Ishikawa (cell line): ENCODE results near the gene MBL2.

ENCODE experiments used
- CEBPB ChIP-seq: IDR thresholded peaks from 2 replicates; pipeline ENCODE4 v1.6.1; 2012
- CREB1 ChIP-seq: IDR thresholded peaks from 2 replicates; pipeline ENCODE4 v1.6.1; 2012; ENCODE audit warnings: low read depth
- EGR1 ChIP-seq: IDR thresholded peaks from 2 replicates; pipeline ENCODE4 v1.6.1; 2012
- EP300 ChIP-seq: IDR thresholded peaks from 2 replicates; pipeline ENCODE4 v1.6.1; 2012; ENCODE audit warnings: borderline replicate concordance
- FOXM1 ChIP-seq: IDR thresholded peaks from 2 replicates; pipeline ENCODE4 v1.6.1; 2012; ENCODE audit warnings: low read depth, borderline replicate concordance
- NFIC ChIP-seq: IDR thresholded peaks from 2 replicates; pipeline ENCODE4 v1.6.1; 2012
- RAD21 ChIP-seq: IDR thresholded peaks from 2 replicates; pipeline ENCODE4 v1.6.1; 2012; ENCODE audit warnings: low read depth
- TAF1 ChIP-seq: IDR thresholded peaks from 2 replicates; pipeline ENCODE4 v1.6.1; 2012; ENCODE audit warnings: low read depth, mild to moderate bottlenecking
- TCF12 ChIP-seq: IDR thresholded peaks from 2 replicates; pipeline ENCODE4 v1.6.1; 2012; ENCODE audit warnings: low read depth
- TEAD4 ChIP-seq: IDR thresholded peaks from 2 replicates; pipeline ENCODE4 v1.6.1; 2012
- YY1 ChIP-seq: IDR thresholded peaks from 2 replicates; pipeline ENCODE4 v1.6.1; 2012; ENCODE audit warnings: low read depth
- ZBTB7A ChIP-seq: IDR thresholded peaks from 2 replicates; pipeline ENCODE4 v1.6.1; 2012; ENCODE audit warnings: low read depth
- TF ChIP-seq, protein P1 (sequence below): IDR thresholded peaks from 2 replicates; pipeline ENCODE4 v1.6.1; 2012; ENCODE audit warnings: low read depth, mild to moderate bottlenecking
- TF ChIP-seq, protein P2 (sequence below): IDR thresholded peaks from 2 replicates; pipeline ENCODE4 v1.6.1; 2012
- TF ChIP-seq, protein P3 (sequence below): IDR thresholded peaks from 2 replicates; pipeline ENCODE4 v1.6.1; 2012

Gene MBL2

GRCh38 chr10:52757773-52758172 is 14.8 kb downstream of the MBL2 start:
- TF ChIP-seq, protein P1, sequence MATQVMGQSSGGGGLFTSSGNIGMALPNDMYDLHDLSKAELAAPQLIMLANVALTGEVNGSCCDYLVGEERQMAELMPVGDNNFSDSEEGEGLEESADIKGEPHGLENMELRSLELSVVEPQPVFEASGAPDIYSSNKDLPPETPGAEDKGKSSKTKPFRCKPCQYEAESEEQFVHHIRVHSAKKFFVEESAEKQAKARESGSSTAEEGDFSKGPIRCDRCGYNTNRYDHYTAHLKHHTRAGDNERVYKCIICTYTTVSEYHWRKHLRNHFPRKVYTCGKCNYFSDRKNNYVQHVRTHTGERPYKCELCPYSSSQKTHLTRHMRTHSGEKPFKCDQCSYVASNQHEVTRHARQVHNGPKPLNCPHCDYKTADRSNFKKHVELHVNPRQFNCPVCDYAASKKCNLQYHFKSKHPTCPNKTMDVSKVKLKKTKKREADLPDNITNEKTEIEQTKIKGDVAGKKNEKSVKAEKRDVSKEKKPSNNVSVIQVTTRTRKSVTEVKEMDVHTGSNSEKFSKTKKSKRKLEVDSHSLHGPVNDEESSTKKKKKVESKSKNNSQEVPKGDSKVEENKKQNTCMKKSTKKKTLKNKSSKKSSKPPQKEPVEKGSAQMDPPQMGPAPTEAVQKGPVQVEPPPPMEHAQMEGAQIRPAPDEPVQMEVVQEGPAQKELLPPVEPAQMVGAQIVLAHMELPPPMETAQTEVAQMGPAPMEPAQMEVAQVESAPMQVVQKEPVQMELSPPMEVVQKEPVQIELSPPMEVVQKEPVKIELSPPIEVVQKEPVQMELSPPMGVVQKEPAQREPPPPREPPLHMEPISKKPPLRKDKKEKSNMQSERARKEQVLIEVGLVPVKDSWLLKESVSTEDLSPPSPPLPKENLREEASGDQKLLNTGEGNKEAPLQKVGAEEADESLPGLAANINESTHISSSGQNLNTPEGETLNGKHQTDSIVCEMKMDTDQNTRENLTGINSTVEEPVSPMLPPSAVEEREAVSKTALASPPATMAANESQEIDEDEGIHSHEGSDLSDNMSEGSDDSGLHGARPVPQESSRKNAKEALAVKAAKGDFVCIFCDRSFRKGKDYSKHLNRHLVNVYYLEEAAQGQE: no peak
- TF ChIP-seq EGR1: no peak
- no peak for TF ChIP-seq CEBPB
- no peak for TF ChIP-seq RAD21
- TF ChIP-seq TEAD4: no peak
- TF ChIP-seq TCF12: no peak
- no peak for TF ChIP-seq YY1
- no peak for TF ChIP-seq FOXM1
- TF ChIP-seq, protein P2, sequence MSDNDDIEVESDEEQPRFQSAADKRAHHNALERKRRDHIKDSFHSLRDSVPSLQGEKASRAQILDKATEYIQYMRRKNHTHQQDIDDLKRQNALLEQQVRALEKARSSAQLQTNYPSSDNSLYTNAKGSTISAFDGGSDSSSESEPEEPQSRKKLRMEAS: no peak
- no peak for TF ChIP-seq TAF1
- TF ChIP-seq ZBTB7A: no peak
- TF ChIP-seq EP300: no peak
- TF ChIP-seq, protein P3, sequence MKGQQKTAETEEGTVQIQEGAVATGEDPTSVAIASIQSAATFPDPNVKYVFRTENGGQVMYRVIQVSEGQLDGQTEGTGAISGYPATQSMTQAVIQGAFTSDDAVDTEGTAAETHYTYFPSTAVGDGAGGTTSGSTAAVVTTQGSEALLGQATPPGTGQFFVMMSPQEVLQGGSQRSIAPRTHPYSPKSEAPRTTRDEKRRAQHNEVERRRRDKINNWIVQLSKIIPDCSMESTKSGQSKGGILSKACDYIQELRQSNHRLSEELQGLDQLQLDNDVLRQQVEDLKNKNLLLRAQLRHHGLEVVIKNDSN: no peak
- TF ChIP-seq NFIC: no peak
- TF ChIP-seq CREB1: no peak

DNA sequence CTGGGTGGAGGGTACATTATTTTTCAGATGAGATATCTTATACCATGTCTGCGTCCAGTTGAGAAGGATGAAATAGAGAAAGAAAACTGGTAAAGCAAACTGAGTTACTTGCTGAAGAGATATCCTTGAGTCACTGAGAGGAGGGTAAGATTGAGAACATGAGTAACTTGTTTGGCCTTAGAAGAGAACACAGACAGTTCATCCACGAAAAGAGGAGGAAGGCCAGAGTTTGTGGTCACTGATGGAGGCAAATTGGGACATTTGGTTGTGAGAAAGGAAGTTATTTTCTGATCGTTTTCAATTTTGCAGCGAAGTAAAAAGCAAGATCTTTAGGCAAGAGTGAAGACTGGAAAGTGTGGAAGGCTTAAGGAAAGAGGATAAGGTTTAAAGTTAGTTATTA is 15.6 kb downstream of the MBL2 start:
- no peak for TF ChIP-seq YY1
- no peak for TF ChIP-seq EGR1
- TF ChIP-seq TCF12: no peak
- TF ChIP-seq, protein P3: no peak
- TF ChIP-seq TEAD4: no peak
- TF ChIP-seq TAF1: no peak
- no peak for TF ChIP-seq ZBTB7A
- TF ChIP-seq RAD21: no peak
- TF ChIP-seq, protein P1: no peak
- no peak for TF ChIP-seq EP300
- TF ChIP-seq CREB1: no peak
- no peak for TF ChIP-seq NFIC
- TF ChIP-seq, protein P2: no peak

GRCh38 chr10:52756295-52756694 is 16.3 kb downstream of the MBL2 start:
- no peak for TF ChIP-seq EP300
- TF ChIP-seq, protein P2: no peak

- TF ChIP-seq, protein P3: no peak
- TF ChIP-seq, protein P2: no peak
- no peak for TF ChIP-seq YY1
- TF ChIP-seq TAF1: no peak
- no peak for TF ChIP-seq CREB1
- TF ChIP-seq TCF12: no peak
- TF ChIP-seq TEAD4: no peak
- no peak for TF ChIP-seq NFIC
- TF ChIP-seq CEBPB: no peak
- no peak for TF ChIP-seq ZBTB7A
- no peak for TF ChIP-seq EP300
- TF ChIP-seq, protein P1: no peak
Observed at GRCh38 chr10:52755297-52756062, 17.1 kb downstream of the MBL2 start.
